ENCODE measurements around the gene PA2G4.

PA2G4 gene

DNA sequence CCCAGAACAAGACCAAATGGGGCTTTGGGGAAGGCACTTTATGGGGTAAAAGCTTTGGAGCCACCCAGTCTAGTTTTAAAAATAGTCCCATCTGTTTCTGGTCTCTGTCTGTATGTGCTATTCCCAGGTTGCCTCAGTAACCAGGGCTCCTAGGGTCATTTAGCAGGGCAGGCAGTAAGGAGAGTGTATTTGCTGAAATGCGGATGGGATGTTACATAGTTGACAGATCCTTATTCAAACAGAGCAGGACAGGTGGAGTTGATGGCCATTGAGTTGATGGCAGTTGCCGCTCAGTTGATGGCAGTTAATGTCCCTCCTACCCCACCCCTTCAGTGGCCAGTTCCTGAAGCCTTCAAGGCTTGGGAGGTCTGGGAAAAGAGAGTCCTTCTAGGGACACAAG lies 18.3 kb downstream of the PA2G4 start:
- Histone ChIP-seq H3K27me3 (ENCODE audit: insufficient read depth, poor library complexity, severe bottlenecking) (no peaks in the 10 kb centered on the region), H3K4me3 (ENCODE audit: severe bottlenecking) (no peak overlapping the region), H3K4me1 (ENCODE audit: insufficient read depth, poor library complexity, severe bottlenecking) (peaks cover 36% of the 10 kb centered on the region), H3K9me3 (ENCODE audit: severe bottlenecking) (no peaks in the 10 kb centered on the region), H3K36me3 (ENCODE audit: low read depth) (peaks cover 8% of the 10 kb centered on the region), H3K27ac (ENCODE audit: poor library complexity, severe bottlenecking) (no peak overlapping the region)
- TF ChIP-seq, protein P1, sequence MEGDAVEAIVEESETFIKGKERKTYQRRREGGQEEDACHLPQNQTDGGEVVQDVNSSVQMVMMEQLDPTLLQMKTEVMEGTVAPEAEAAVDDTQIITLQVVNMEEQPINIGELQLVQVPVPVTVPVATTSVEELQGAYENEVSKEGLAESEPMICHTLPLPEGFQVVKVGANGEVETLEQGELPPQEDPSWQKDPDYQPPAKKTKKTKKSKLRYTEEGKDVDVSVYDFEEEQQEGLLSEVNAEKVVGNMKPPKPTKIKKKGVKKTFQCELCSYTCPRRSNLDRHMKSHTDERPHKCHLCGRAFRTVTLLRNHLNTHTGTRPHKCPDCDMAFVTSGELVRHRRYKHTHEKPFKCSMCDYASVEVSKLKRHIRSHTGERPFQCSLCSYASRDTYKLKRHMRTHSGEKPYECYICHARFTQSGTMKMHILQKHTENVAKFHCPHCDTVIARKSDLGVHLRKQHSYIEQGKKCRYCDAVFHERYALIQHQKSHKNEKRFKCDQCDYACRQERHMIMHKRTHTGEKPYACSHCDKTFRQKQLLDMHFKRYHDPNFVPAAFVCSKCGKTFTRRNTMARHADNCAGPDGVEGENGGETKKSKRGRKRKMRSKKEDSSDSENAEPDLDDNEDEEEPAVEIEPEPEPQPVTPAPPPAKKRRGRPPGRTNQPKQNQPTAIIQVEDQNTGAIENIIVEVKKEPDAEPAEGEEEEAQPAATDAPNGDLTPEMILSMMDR (IDR thresholded peaks at IDR 0.05; ENCODE audit: poor library complexity, severe bottlenecking), result no peak
- ATAC-seq (ENCODE audit: low read depth) (no peak), DNase-seq (ENCODE audit: low spot score) (no peak)

DNA sequence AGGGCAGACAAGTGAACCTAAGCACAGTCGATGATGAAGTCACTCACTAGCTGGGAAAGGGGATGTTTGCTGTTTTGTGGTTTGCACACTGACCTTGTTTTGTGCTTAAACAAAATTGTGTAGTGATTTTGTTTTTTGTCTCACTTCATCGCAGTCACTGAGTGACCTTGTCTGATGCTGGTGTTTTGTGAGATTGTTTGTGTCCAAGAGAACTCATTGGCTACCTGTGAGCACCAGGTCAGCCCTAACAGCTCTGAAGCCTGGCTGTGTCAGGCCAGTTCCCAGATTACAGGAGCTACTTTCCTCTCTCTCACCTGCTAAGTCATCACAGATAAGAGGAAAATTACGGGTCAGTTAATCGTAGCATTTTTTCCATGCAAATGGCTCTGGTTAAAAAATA lies 19.8 kb downstream of the PA2G4 start:
- no peak for ATAC-seq (ENCODE audit: low read depth)
- Histone ChIP-seq H3K9me3 (ENCODE audit: severe bottlenecking) (no peaks in the 10 kb centered on the region), H3K27me3 (ENCODE audit: insufficient read depth, poor library complexity, severe bottlenecking) (no peaks in the 10 kb centered on the region), H3K36me3 (ENCODE audit: low read depth) (0 out of 2 replicates have a peak, but pooled peaks cover 5% of the 10 kb centered on the region), H3K27ac (ENCODE audit: poor library complexity, severe bottlenecking) (no peak overlapping the region), H3K4me3 (ENCODE audit: severe bottlenecking) (no peak overlapping the region), H3K4me1 (ENCODE audit: insufficient read depth, poor library complexity, severe bottlenecking) (peaks cover 31% of the 10 kb centered on the region)
- DNase-seq (ENCODE audit: low spot score), result no peak
- TF ChIP-seq, protein P1 (IDR thresholded peaks at IDR 0.05; ENCODE audit: poor library complexity, severe bottlenecking), result no peak

DNA sequence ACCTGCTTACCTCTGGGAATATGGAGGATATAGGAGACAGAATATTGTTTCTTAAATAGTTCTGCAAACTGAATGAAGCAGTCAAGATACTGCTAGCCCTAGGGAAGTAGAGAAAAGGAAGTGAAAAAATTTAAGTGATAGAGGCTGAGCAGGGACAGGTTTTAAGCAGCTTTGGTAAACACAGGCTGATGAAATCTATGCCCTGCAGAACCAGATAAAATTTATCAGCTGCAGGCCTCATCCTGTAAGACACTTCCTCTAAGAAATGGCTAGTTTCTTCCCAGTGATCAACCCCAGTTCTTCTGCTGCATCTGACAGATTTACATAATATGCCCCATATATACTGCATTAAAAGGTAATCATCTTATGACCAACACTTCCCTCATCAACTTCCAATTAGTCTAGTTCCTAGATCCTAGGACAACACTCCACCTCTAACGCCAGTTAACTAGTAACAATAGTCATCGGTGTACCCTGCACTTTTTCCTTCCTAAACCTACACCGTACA lies 22.4 kb downstream of the PA2G4 start:
- DNase-seq (ENCODE audit: low spot score), result no peak
- Histone ChIP-seq H3K4me1 (ENCODE audit: insufficient read depth, poor library complexity, severe bottlenecking) (peaks cover 18% of the 10 kb centered on the region), H3K27me3 (ENCODE audit: insufficient read depth, poor library complexity, severe bottlenecking) (no peaks in the 10 kb centered on the region), H3K4me3 (ENCODE audit: severe bottlenecking) (no peak overlapping the region), H3K9me3 (ENCODE audit: severe bottlenecking) (no peaks in the 10 kb centered on the region), H3K27ac (ENCODE audit: poor library complexity, severe bottlenecking) (peak overlapping the region; percentile 70), H3K36me3 (ENCODE audit: low read depth) (peaks cover 20% of the 10 kb centered on the region)
- ATAC-seq (ENCODE audit: low read depth), result no peak
- TF ChIP-seq, protein P1 (IDR thresholded peaks at IDR 0.05; ENCODE audit: poor library complexity, severe bottlenecking), result no peak

DNA sequence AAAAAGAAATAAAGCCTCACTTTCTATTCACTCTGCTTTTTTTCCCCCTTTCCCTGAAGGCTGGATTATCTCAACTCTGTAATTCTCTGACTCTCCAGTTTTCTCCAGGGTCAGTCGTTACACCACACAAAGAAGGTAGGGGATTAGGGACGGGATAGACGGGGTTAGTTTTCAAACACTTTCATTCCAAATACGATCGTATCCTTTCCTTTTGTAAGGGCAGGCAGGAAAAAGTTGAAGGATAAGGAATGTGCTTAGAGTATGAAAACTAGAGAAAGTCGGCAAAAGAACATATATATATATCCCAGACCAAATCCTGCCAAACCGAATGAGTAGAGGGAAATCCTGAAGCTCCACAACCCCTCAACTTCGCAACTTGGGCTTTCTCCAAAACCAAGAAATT lies 23.1 kb downstream of the PA2G4 start:
- no peak for DNase-seq (ENCODE audit: low spot score)
- Histone ChIP-seq H3K27me3 (ENCODE audit: insufficient read depth, poor library complexity, severe bottlenecking) (no peaks in the 10 kb centered on the region), H3K4me1 (ENCODE audit: insufficient read depth, poor library complexity, severe bottlenecking) (peaks cover 18% of the 10 kb centered on the region), H3K27ac (ENCODE audit: poor library complexity, severe bottlenecking) (peak overlapping the region; percentile 70), H3K9me3 (ENCODE audit: severe bottlenecking) (no peaks in the 10 kb centered on the region), H3K4me3 (ENCODE audit: severe bottlenecking) (peak overlapping the region; percentile 89), H3K36me3 (ENCODE audit: low read depth) (peaks cover 27% of the 10 kb centered on the region)
- TF ChIP-seq, protein P1 (IDR thresholded peaks at IDR 0.05; ENCODE audit: poor library complexity, severe bottlenecking), result no peak
- no peak for ATAC-seq (ENCODE audit: low read depth)

DNA sequence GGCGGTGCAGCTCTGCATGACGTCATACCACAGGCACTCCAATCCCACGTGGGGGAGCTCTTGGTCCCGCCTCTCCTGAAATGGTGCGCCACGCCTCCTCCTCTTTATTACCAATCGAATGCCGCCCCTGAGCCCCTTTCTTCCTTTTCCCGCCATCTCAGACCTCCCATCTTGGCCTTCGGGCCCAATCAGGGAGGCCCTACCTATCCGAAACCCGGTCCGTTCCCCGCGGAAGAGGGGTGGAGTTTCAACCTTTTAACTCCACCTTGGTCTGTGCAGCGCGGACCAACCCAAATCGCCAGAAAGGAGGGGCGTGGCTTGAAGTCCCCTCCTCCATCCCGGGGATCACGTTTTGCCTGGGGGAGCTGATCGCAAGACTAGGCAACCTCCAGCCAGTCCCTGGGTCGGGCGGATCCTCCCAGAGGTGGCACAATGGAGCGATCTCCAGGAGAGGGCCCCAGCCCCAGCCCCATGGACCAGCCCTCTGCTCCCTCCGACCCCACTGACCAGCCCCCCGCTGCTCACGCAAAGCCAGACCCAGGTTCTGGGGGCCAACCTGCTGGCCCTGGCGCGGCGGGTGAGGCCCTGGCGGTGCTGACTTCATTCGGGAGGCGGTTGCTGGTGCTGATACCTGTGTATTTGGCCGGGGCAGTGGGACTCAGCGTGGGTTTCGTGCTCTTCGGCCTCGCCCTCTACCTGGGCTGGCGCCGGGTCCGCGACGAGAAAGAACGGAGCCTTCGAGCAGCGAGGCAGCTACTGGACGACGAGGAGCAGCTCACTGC lies 23.7 kb downstream of the PA2G4 start, which contains the start of gene ESYT1:
Gene ESYT1, plus strand, starts transcription at position 380 of the 782 bp plus-strand sequence. Its CDS starts 53 bp downstream, at position 433.
- no peaks in the 10 kb centered on the region for H3K27me3 ChIP-seq (ENCODE audit: insufficient read depth, poor library complexity, severe bottlenecking)
- no peaks in the 10 kb centered on the region for H3K9me3 ChIP-seq (ENCODE audit: severe bottlenecking)
- H3K4me3 ChIP-seq (ENCODE audit: severe bottlenecking), result peak within 1 kb of the TSS; percentile 89
- ATAC-seq (ENCODE audit: low read depth) (peak; percentile 93), DNase-seq (ENCODE audit: low spot score) (peak; percentile 99)
- H3K27ac ChIP-seq (ENCODE audit: poor library complexity, severe bottlenecking), result peak within 1 kb of the TSS; percentile 70
- H3K4me1 ChIP-seq (ENCODE audit: insufficient read depth, poor library complexity, severe bottlenecking), result peaks cover 18% of the 10 kb centered on the region
- TF ChIP-seq, protein P1 (IDR thresholded peaks at IDR 0.05; ENCODE audit: poor library complexity, severe bottlenecking), result no peak
- peaks cover 32% of the 10 kb centered on the region for H3K36me3 ChIP-seq (ENCODE audit: low read depth)

All from RWPE2 (cell line).